WTC11 (cell line): Measurements from ENCODE around the gene ACTR3C.

ENCODE experiments used
- ARID4B ChIP-seq: sonication (generic); formaldehyde crosslinking; IDR thresholded peaks from 2 replicates; pipeline ENCODE4 v1.8.0; 2023; ENCODE audit warnings: missing genetic modification reagents, mild to moderate bottlenecking, borderline replicate concordance
- CTCF ChIP-seq: fragments of 200-600 bp; IDR thresholded peaks from 2 replicates; pipeline ENCODE4 v1.8.0; 2022; ENCODE audit warnings: antibody characterized with exemption
- FOXK1 ChIP-seq: sonication (generic); formaldehyde crosslinking; IDR thresholded peaks from 2 replicates; pipeline ENCODE4 v1.8.0; 2022; ENCODE audit warnings: mild to moderate bottlenecking, moderate library complexity, missing genetic modification reagents
- NR3C1 ChIP-seq: sonication (generic); formaldehyde crosslinking; conservative IDR thresholded peaks from 2 replicates; pipeline ENCODE4 v1.8.1; 2023; ENCODE audit warnings: low read depth, mild to moderate bottlenecking, missing genetic modification reagents
- TEAD4 ChIP-seq: sonication (generic); formaldehyde crosslinking; IDR thresholded peaks from 2 replicates; pipeline ENCODE4 v1.8.0; 2022; ENCODE audit warnings: mild to moderate bottlenecking, missing genetic modification reagents

- TF ChIP-seq CTCF (no peak), FOXK1 (no peak), ARID4B (no peak), NR3C1 (no peak), TEAD4 (CRISPR knock-in tag) (no peak)
Observed at GRCh38 chr7:150336746-150337145, 13.4 kb upstream of the ACTR3C start.
